ENCODE measurements around the gene DUSP8. TPM values are rescaled to one million over a fixed set of nuclear protein-coding genes. Genes with fewer than 3 reads are reported as not detected.
A peak's percentile ranks its signal among the peaks of the same experiment; 100 is the strongest.

The DUSP8 gene
- total RNA-seq, 1 experiment from 2014 or later: 10.2 TPM

GRCh38 chr11:1546077-1546535 lies 26.0 kb downstream of the DUSP8 start:
- no peak overlapping the region for H3K9ac ChIP-seq (ENCODE audit: low read length)
- no peaks in the 10 kb centered on the region for H3K27me3 ChIP-seq (ENCODE audit: insufficient read depth, low read length)
- no peak for ATAC-seq

More at GRCh38 chr11:1546077-1546535, 26.0 kb downstream of the DUSP8 start:
- Histone ChIP-seq H3K27ac (ENCODE audit: low read depth, low read length) (no peak overlapping the region), H2AFZ (ENCODE audit: low read depth, low read length, poor library complexity, severe bottlenecking) (no peak overlapping the region), H3K9me3 (ENCODE audit: control insufficient read depth in 1 of 2, insufficient read depth in 1 of 2, low read depth in 1 of 2, low read length in 2 of 2) (no peaks in the 10 kb centered on the region), H3K4me2 (ENCODE audit: low read length) (peak overlapping the region; percentile 98), H3K4me1 (ENCODE audit: control insufficient read depth in 1 of 2, insufficient read depth in 2 of 2, low read length in 2 of 2) (peaks cover 17 to 37% of the 10 kb centered on the region in 2 experiments), H3K36me3 (ENCODE audit: control insufficient read depth in 1 of 2, insufficient read depth in 2 of 2, low read length in 2 of 2) (no peaks in the 10 kb centered on the region), H3K79me2 (ENCODE audit: insufficient read depth, low read length) (no peaks in the 10 kb centered on the region), H4K20me1 (ENCODE audit: insufficient read depth) (no peaks in the 10 kb centered on the region), H3K9me2 (ENCODE audit: insufficient read depth) (no peaks in the 10 kb centered on the region), H3K4me3 (replicated peaks in 1 of 2; ENCODE audit: low read depth in 1 of 2, low read length in 2 of 2) (peak overlapping the region; percentile 50 to 62; a peak in 3 of 4 replicates)
- no TSS peak for BruUV-seq (replicated peaks)
- DNase-seq (ENCODE audit: low read depth, low spot score): no peak
- ChIA-PET RAD21 (ENCODE audit: low non-redundant PET in 1 of 2, low total read pairs in 2 of 2, uncharacterized antibody in 2 of 2, unreplicated experiment in 2 of 2) (interaction anchor here (1.0 to 3.2 kb wide), 4 partner anchors 28 to 49 kb away, joined by 3 to 22 read pairs (median 14); no protein-coding TSS in a partner anchor), CTCF (interaction anchor here (0.9 to 5.2 kb wide), 15 partner anchors 19 to 606 kb away, joined by 3 to 133 read pairs (median 4); partner anchors contain the start of gene DUSP8), POLR2A (interaction anchor here (0.7 to 1.7 kb wide), 4 partner anchors 28 to 143 kb away, joined by 3 to 18 read pairs (median 4); no protein-coding TSS in a partner anchor)
- TF ChIP-seq POLR2A (IDR thresholded peaks at IDR 0.05; ENCODE audit: borderline replicate concordance, extremely low read depth, insufficient read depth, insufficient read length) (no peak), EGR1 (IDR thresholded peaks at IDR 0.05; ENCODE audit: low read depth) (no peak), TCF7L2 (IDR thresholded peaks at IDR 0.05; ENCODE audit: borderline replicate concordance, extremely low read depth, insufficient read depth, insufficient read length) (no peak), FOSL1 (IDR thresholded peaks at IDR 0.05; ENCODE audit: low read depth) (no peak), YY1 (IDR thresholded peaks at IDR 0.05; ENCODE audit: extremely low read depth, insufficient replicate concordance, low read depth, low read length) (no peak), REST (IDR thresholded peaks at IDR 0.05; ENCODE audit: low read depth) (no peak), RAD21 (IDR thresholded peaks at IDR 0.05; ENCODE audit: low read depth) (no peak), SIN3A (IDR thresholded peaks at IDR 0.05; ENCODE audit: low read depth) (no peak), ATF3 (IDR thresholded peaks at IDR 0.05) (no peak)
- intact Hi-C loops (cut with micrococcal nuclease): loop anchor here (1.0 to 2.0 kb wide), 3 partner anchors 28 to 287 kb away; no protein-coding TSS in a partner anchor

Measured in HCT116 (cell line).